HCT116 (cell line): ENCODE measurements around the gene MAPK10. TPM values are rescaled to one million over a fixed set of nuclear protein-coding genes. Genes with fewer than 3 reads are reported as not detected.

Experiments
- ATAC-seq: fragments of 200-7000 bp; cut with Tn5 transposase; 2 replicates; pipeline ENCODE4 v1.9.1; 2020; ENCODE audit warnings: mild to moderate bottlenecking, moderate library complexity
- BruUV-seq: library from RNA; stranded (reverse); fragments of 400-500 nt; replicated peaks from 2 replicates; lab custom pipeline; 2021; lab: Mats Ljungman, UMichigan
- CTCF ChIA-PET: fragments of 300-600 bp; sonication (Branson Sonifier 250); formaldehyde crosslinking; loops from one replicate; lab custom pipeline; 2021; ENCODE audit warnings: antibody characterized with exemption; lab: Charles Lee
- POLR2A ChIA-PET: fragments of 300-600, 350-600 bp; sonication (Branson Sonifier 250); formaldehyde crosslinking; loops from one replicate; lab custom pipeline; 2021; ENCODE audit warnings: antibody characterized with exemption; lab: Charles Lee
- RAD21 ChIA-PET, 2 experiments: fragments of 300-600 bp; sonication (Branson Sonifier 250); formaldehyde crosslinking; loops; one replicate each; lab custom pipeline; 2023; ENCODE audit warnings: low total read pairs in 2 of 2; ENCODE audit not compliant: uncharacterized antibody in 2 of 2, unreplicated experiment in 2 of 2, low non-redundant PET in 1 of 2; lab: Charles Lee
- DNase-seq: peaks from one replicate; pipeline ENCODE4 v3.0.0-alpha.2; 2010; ENCODE audit warnings: low read depth, low spot score
- H2AFZ ChIP-seq: fragments of 200-600 bp; shearing (Covaris generic), sonication (generic); 2 replicates; pipeline ENCODE4 v1.6.1; 2017; ENCODE audit warnings: low read depth, mixed run types, mixed read lengths, antibody characterized with exemption, low read length; ENCODE audit not compliant: poor library complexity, severe bottlenecking
- H3K27ac ChIP-seq: 2 replicates; pipeline ENCODE4 v1.5.1; 2012; ENCODE audit warnings: low read depth, low read length
- H3K27me3 ChIP-seq: fragments of 200-600 bp; sonication (generic); 2 replicates; pipeline ENCODE4 v1.6.1; 2016; ENCODE audit warnings: mixed run types, low read length, mixed read lengths; ENCODE audit not compliant: insufficient read depth
- H3K36me3 ChIP-seq, 2 experiments: fragments of 200-500 bp in 1 of 2; fragments of 200-600 bp in 1 of 2; sonication (Bioruptor generic) in 1 of 2; sonication (generic) in 1 of 2; 2 replicates each; pipeline versions ENCODE4 v1.5.1 to v1.6.1; 2014 to 2016; ENCODE audit warnings: low read length in 2 of 2, inconsistent platforms in 1 of 2, mixed read lengths in 1 of 2, mixed run types in 1 of 2; ENCODE audit not compliant: insufficient read depth in 2 of 2, control insufficient read depth in 1 of 2
- H3K4me1 ChIP-seq, 2 experiments: fragments of 200-600 bp in 1 of 2; sonication (generic) in 1 of 2; 2 replicates each; pipeline versions ENCODE4 v1.5.1 to v1.6.1; 2012 to 2017; ENCODE audit warnings: low read length in 2 of 2, inconsistent platforms in 1 of 2, mild to moderate bottlenecking in 1 of 2, mixed read lengths in 1 of 2, mixed run types in 1 of 2, moderate library complexity in 1 of 2; ENCODE audit not compliant: insufficient read depth in 2 of 2, control insufficient read depth in 1 of 2
- H3K4me2 ChIP-seq: fragments of 200-600 bp; sonication (generic); 2 replicates; pipeline ENCODE4 v1.6.1; 2017; ENCODE audit warnings: mixed run types, low read length, mixed read lengths
- H3K4me3 ChIP-seq, 2 experiments: fragments of 200-600 bp in 1 of 2; sonication (generic) in 1 of 2; replicated peaks in 1 of 2; 2 replicates each; pipeline ENCODE4 v1.5.1; 2011 to 2016; ENCODE audit warnings: low read length in 2 of 2, control low read depth in 1 of 2, low read depth in 1 of 2, mild to moderate bottlenecking in 1 of 2, mixed read lengths in 1 of 2, mixed run types in 1 of 2
- H3K79me2 ChIP-seq: fragments of 200-600 bp; sonication (generic); 2 replicates; pipeline ENCODE4 v1.6.1; 2017; ENCODE audit warnings: mild to moderate bottlenecking, mixed run types, low read length, moderate library complexity, mixed read lengths; ENCODE audit not compliant: insufficient read depth
- H3K9ac ChIP-seq: fragments of 200-600 bp; sonication (generic); 2 replicates; pipeline ENCODE4 v1.6.1; 2016; ENCODE audit warnings: low read length, mixed read lengths
- H3K9me2 ChIP-seq: fragments of 200-600 bp; sonication (generic), shearing (Covaris generic); 2 replicates; pipeline ENCODE4 v1.6.1; 2017; ENCODE audit warnings: mixed run types, mild to moderate bottlenecking, moderate library complexity; ENCODE audit not compliant: insufficient read depth
- H3K9me3 ChIP-seq, 2 experiments: fragments of 200-500 bp in 1 of 2; fragments of 200-600 bp in 1 of 2; sonication (Bioruptor generic) in 1 of 2; sonication (generic) in 1 of 2; 2 replicates each; pipeline ENCODE4 v1.6.1; 2014 to 2017; ENCODE audit warnings: low read length in 2 of 2, mixed read lengths in 2 of 2, inconsistent platforms in 1 of 2, low read depth in 1 of 2, mild to moderate bottlenecking in 1 of 2, mixed run types in 1 of 2, moderate library complexity in 1 of 2; ENCODE audit not compliant: control insufficient read depth in 1 of 2, insufficient read depth in 1 of 2
- H4K20me1 ChIP-seq: fragments of 200-600 bp; sonication (generic), shearing (Covaris generic); 2 replicates; pipeline ENCODE4 v1.6.1; 2017; ENCODE audit warnings: mixed run types, mild to moderate bottlenecking, moderate library complexity; ENCODE audit not compliant: insufficient read depth
- CEBPB ChIP-seq: IDR thresholded peaks from 2 replicates; pipeline ENCODE4 v1.6.1; 2012; ENCODE audit warnings: low read depth
- EGR1 ChIP-seq: IDR thresholded peaks from 2 replicates; pipeline ENCODE4 v1.6.1; 2012; ENCODE audit warnings: low read depth
- ELF1 ChIP-seq: IDR thresholded peaks from 2 replicates; pipeline ENCODE4 v1.6.1; 2012; ENCODE audit warnings: low read depth, borderline replicate concordance
- EZH2 ChIP-seq: fragments of 200-600 bp; sonication (generic); IDR thresholded peaks from 2 replicates; pipeline ENCODE4 v1.6.1; 2017; ENCODE audit warnings: antibody characterized with exemption, mixed run types
- EZH2phosphoT487 ChIP-seq: fragments of 200-600 bp; IDR thresholded peaks from 2 replicates; pipeline ENCODE4 v1.6.1; 2018; ENCODE audit warnings: antibody characterized with exemption, borderline replicate concordance
- JUND ChIP-seq: IDR thresholded peaks from 2 replicates; pipeline ENCODE4 v1.6.1; 2012
- POLR2A ChIP-seq: IDR thresholded peaks from 2 replicates; pipeline ENCODE4 v1.7.0; 2011; ENCODE audit warnings: borderline replicate concordance; ENCODE audit not compliant: insufficient read depth, insufficient read length; ENCODE audit errors: extremely low read depth
- POLR2AphosphoS5 ChIP-seq: IDR thresholded peaks from 2 replicates; pipeline ENCODE4 v1.6.1; 2011; ENCODE audit warnings: mild to moderate bottlenecking, low read depth, low read length, moderate library complexity
- SIN3A ChIP-seq: IDR thresholded peaks from 2 replicates; pipeline ENCODE4 v1.6.1; 2012; ENCODE audit warnings: low read depth
- SRF ChIP-seq: IDR thresholded peaks from 2 replicates; pipeline ENCODE4 v1.6.1; 2012; ENCODE audit warnings: low read depth
- ZNF274 ChIP-seq: fragments of 200-500 bp; sonication (Bioruptor generic); IDR thresholded peaks from 2 replicates; pipeline ENCODE4 v1.6.1; 2014; ENCODE audit warnings: mild to moderate bottlenecking, low read depth, low read length, inconsistent platforms
- intact Hi-C: fragments of 100-400 bp; cut with micrococcal nuclease; formaldehyde crosslinking; loops from 2 replicates; pipeline ENCODE4 v1.10.0; 2022
- total RNA-seq: library from RNA; stranded (reverse); gene quantifications from one replicate; pipeline ENCODE4 v1.2.1, GENCODE V29; 2021; ENCODE audit not compliant: unreplicated experiment
- TF ChIP-seq, protein P1 (sequence below): IDR thresholded peaks from 2 replicates; pipeline ENCODE4 v1.6.1; 2012; ENCODE audit warnings: low read depth
- TF ChIP-seq, protein P2 (sequence below): IDR thresholded peaks from 2 replicates; pipeline ENCODE4 v1.6.1; 2012
- TF ChIP-seq, protein P3 (sequence below): IDR thresholded peaks from 2 replicates; pipeline ENCODE4 v1.6.1; 2012
- TF ChIP-seq, protein P4 (sequence below), 3 experiments: fragments of 200-600 bp in 1 of 3; sonication (generic) in 1 of 3; IDR thresholded peaks in 2 of 3; conservative IDR thresholded peaks in 1 of 3; 2 replicates each; pipeline ENCODE4 v1.5.1; 2012 to 2017; ENCODE audit warnings: low read depth in 2 of 3, low read length in 2 of 3, antibody characterized with exemption in 1 of 3, borderline replicate concordance in 1 of 3, control low read depth in 1 of 3, mild to moderate bottlenecking in 1 of 3, mixed read lengths in 1 of 3, mixed run types in 1 of 3, moderate library complexity in 1 of 3; ENCODE audit not compliant: insufficient read depth in 1 of 3

Gene MAPK10
- total RNA-seq, 1 experiment from 2014 or later, result 0.52 TPM

DNA sequence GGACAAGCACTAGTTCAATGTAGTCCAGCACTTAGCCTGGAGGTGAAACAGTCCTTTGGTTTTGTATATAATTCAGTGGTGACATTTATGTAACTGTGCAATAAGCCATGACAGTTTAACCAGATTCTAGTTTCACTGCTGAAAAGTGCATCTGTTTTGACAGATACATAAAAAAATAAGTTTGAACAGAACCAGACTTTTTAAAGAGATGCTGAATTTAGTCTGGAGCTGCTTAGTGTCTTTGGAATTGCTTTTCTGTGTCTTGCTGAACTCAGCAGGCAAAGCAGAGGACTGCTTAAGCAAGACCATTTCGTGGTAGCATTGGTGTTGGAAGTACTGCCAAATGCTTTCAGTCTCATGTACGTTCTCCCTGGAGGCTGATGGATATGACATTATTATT, 393.5 kb downstream of the MAPK10 start:
- no peak overlapping the region for H2AFZ ChIP-seq
- no peak overlapping the region for H3K4me2 ChIP-seq
- no peak for DNase-seq
- intact Hi-C loops, result no loop called here
- BruUV-seq, result no TSS peak
- no peaks in the 10 kb centered on the region for H3K9me2 ChIP-seq
- ChIA-PET CTCF (no interaction called here), POLR2A (no interaction called here), RAD21 (no interaction called here)
- no peaks in the 10 kb centered on the region for H3K36me3 ChIP-seq
- H3K79me2 ChIP-seq, result no peaks in the 10 kb centered on the region
- no peak overlapping the region for H3K9ac ChIP-seq
- no peaks in the 10 kb centered on the region for H3K9me3 ChIP-seq
- H3K27ac ChIP-seq, result no peak overlapping the region
- no peaks in the 10 kb centered on the region for H3K4me1 ChIP-seq
- H4K20me1 ChIP-seq, result no peaks in the 10 kb centered on the region
- no peak overlapping the region for H3K4me3 ChIP-seq
- TF ChIP-seq ZNF274, result no peak
- TF ChIP-seq SRF, result no peak
- TF ChIP-seq, protein P1, sequence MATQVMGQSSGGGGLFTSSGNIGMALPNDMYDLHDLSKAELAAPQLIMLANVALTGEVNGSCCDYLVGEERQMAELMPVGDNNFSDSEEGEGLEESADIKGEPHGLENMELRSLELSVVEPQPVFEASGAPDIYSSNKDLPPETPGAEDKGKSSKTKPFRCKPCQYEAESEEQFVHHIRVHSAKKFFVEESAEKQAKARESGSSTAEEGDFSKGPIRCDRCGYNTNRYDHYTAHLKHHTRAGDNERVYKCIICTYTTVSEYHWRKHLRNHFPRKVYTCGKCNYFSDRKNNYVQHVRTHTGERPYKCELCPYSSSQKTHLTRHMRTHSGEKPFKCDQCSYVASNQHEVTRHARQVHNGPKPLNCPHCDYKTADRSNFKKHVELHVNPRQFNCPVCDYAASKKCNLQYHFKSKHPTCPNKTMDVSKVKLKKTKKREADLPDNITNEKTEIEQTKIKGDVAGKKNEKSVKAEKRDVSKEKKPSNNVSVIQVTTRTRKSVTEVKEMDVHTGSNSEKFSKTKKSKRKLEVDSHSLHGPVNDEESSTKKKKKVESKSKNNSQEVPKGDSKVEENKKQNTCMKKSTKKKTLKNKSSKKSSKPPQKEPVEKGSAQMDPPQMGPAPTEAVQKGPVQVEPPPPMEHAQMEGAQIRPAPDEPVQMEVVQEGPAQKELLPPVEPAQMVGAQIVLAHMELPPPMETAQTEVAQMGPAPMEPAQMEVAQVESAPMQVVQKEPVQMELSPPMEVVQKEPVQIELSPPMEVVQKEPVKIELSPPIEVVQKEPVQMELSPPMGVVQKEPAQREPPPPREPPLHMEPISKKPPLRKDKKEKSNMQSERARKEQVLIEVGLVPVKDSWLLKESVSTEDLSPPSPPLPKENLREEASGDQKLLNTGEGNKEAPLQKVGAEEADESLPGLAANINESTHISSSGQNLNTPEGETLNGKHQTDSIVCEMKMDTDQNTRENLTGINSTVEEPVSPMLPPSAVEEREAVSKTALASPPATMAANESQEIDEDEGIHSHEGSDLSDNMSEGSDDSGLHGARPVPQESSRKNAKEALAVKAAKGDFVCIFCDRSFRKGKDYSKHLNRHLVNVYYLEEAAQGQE, result no peak
- TF ChIP-seq, all 23 proteins: peak for 0
- ATAC-seq, result no peak
- no peaks in the 10 kb centered on the region for H3K27me3 ChIP-seq

DNA sequence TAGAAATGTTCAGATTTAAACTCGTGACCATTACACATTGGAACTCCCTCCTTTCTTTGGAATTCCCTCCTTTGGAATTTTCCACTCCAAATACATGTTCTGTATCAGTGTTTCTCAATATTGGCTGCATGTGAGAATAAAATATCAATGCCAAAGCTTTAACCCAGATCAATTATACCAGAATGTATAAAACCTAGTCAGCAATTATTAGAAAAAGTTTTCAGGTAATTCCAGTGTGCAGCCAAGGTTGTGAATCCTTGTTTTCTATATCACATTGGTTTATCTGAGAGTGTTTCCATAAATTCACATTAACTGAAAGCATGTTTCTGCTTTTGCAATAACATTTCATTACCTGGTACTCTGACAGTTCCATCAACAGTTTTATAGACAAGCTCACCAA, 394.3 kb downstream of the MAPK10 start:
- POLR2A ChIA-PET, result no interaction called here
- no peaks in the 10 kb centered on the region for H3K36me3 ChIP-seq
- no peaks in the 10 kb centered on the region for H3K4me1 ChIP-seq
- no peak overlapping the region for H3K4me3 ChIP-seq
- RAD21 ChIA-PET, result no interaction called here
- no peaks in the 10 kb centered on the region for H3K79me2 ChIP-seq
- no peaks in the 10 kb centered on the region for H3K9me2 ChIP-seq
- BruUV-seq, result no TSS peak
- CTCF ChIA-PET, result interaction anchor here (2.1 kb wide), 1 partner anchor 169 kb away, joined by 15 read pairs; no protein-coding TSS in a partner anchor
- DNase-seq, result no peak
- no peak overlapping the region for H2AFZ ChIP-seq
- intact Hi-C loops, result no loop called here
- no peak overlapping the region for H3K9ac ChIP-seq
- no peak for ATAC-seq
- H4K20me1 ChIP-seq, result no peaks in the 10 kb centered on the region
- H3K27me3 ChIP-seq, result no peaks in the 10 kb centered on the region
- no peaks in the 10 kb centered on the region for H3K9me3 ChIP-seq
- no peak overlapping the region for H3K27ac ChIP-seq
- H3K4me2 ChIP-seq, result no peak overlapping the region
- TF ChIP-seq, protein P2, sequence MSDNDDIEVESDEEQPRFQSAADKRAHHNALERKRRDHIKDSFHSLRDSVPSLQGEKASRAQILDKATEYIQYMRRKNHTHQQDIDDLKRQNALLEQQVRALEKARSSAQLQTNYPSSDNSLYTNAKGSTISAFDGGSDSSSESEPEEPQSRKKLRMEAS, result no peak
- TF ChIP-seq CEBPB, result no peak
- TF ChIP-seq EGR1, result no peak
- TF ChIP-seq POLR2AphosphoS5, result no peak
- TF ChIP-seq SIN3A, result no peak
- no peak for TF ChIP-seq ELF1
- TF ChIP-seq, protein P3, sequence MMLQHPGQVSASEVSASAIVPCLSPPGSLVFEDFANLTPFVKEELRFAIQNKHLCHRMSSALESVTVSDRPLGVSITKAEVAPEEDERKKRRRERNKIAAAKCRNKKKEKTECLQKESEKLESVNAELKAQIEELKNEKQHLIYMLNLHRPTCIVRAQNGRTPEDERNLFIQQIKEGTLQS, result no peak
- TF ChIP-seq, protein P4, sequence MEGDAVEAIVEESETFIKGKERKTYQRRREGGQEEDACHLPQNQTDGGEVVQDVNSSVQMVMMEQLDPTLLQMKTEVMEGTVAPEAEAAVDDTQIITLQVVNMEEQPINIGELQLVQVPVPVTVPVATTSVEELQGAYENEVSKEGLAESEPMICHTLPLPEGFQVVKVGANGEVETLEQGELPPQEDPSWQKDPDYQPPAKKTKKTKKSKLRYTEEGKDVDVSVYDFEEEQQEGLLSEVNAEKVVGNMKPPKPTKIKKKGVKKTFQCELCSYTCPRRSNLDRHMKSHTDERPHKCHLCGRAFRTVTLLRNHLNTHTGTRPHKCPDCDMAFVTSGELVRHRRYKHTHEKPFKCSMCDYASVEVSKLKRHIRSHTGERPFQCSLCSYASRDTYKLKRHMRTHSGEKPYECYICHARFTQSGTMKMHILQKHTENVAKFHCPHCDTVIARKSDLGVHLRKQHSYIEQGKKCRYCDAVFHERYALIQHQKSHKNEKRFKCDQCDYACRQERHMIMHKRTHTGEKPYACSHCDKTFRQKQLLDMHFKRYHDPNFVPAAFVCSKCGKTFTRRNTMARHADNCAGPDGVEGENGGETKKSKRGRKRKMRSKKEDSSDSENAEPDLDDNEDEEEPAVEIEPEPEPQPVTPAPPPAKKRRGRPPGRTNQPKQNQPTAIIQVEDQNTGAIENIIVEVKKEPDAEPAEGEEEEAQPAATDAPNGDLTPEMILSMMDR (IDR thresholded peaks at IDR 0.05 in 2 of 3, conservative IDR thresholded peaks at IDR 0.05 in 1 of 3; ENCODE audit: borderline replicate concordance in 1 of 3, insufficient read depth in 1 of 3, low read depth in 2 of 3, low read length in 2 of 3), result no peak
- TF ChIP-seq EZH2, result no peak
- no peak for TF ChIP-seq EZH2phosphoT487
- no peak for TF ChIP-seq POLR2A
- no peak for TF ChIP-seq ZNF274
- TF ChIP-seq JUND, result no peak
